Hematopoietic multipotent progenitor cell treated with erythropoietin and hydrocortisone succinate and interleukin-3 and kit ligand, for 15 days (in vitro differentiated cells): ENCODE results near the gene HMGXB3.

Source experiments
- DNase-seq: peaks from one replicate; pipeline ENCODE4 v3.0.0-alpha.2; 2015; ENCODE audit warnings: low spot score

The HMGXB3 gene

GRCh38 chr5:149990518-149991376 lies 9.8 kb upstream of the HMGXB3 start:
- DNase-seq: peak; percentile 88

- no peak for DNase-seq
Observed at GRCh38 chr5:149993471-149993870, 7.1 kb upstream of the HMGXB3 start.

- no peak for DNase-seq
Observed at GRCh38 chr5:149995385-149996204, 4.9 kb upstream of the HMGXB3 start.

DNA sequence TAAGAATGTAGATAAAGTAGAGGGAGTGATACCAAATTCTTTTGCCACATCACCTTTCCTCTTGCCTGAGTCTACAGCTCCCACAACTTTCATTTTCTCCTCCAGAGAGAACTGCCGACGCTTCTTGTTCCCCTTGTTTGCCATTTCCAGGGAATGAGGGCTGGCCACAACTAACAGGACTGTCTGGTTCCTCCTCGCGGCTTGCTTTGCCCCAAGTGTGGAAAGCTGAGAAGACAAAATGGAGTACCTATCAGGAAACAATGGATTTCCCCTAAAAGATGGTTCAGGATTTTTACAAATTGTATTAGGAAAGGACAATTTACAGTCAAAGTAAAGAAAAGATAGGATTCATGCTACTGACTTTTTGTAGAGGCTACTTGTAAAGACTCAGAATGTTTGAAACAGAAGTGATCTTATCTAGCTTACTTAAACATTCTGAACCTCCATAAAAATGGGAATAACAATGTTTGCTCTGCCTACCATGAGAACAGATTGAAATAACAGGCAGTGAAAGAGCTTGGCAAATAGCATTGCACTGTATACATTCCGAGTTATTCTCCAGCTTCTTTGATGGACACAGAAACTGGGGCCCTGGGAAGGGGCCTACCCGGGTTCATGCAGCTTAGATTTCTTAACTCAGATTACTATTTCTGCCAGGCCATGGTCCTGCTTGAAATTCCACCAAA lies 4.2 kb upstream of the HMGXB3 start:
- no peak for DNase-seq

DNA sequence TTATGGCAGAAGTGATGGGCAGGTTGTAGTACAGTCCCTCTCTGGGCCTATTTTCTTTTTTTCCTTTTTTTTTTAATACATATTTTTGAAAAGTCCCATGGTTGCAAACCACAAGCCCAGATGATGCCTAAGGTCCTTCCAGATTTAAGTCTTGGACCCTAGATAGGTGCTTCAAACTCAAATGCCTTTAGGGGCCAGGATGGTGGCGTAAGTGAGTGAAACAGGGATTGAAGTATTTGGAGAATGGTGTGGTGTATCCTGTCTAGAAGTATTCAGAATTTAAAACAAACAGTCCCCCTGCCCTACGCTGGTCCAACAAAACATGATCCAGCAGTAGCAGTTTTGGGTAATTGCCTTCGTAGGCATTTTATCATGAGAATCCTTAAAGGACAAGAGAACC lies 2.3 kb upstream of the HMGXB3 start:
- no peak for DNase-seq

GRCh38 chr5:149999359-149999758 lies 1.2 kb upstream of the HMGXB3 start:
- no peak for DNase-seq

GRCh38 chr5:149999866-150000255 lies 678 bp upstream of the HMGXB3 start:
- DNase-seq: no peak

- DNase-seq: peak; percentile 44
Observed at GRCh38 chr5:150000990-150001659, 586 bp downstream of the HMGXB3 start.

DNA sequence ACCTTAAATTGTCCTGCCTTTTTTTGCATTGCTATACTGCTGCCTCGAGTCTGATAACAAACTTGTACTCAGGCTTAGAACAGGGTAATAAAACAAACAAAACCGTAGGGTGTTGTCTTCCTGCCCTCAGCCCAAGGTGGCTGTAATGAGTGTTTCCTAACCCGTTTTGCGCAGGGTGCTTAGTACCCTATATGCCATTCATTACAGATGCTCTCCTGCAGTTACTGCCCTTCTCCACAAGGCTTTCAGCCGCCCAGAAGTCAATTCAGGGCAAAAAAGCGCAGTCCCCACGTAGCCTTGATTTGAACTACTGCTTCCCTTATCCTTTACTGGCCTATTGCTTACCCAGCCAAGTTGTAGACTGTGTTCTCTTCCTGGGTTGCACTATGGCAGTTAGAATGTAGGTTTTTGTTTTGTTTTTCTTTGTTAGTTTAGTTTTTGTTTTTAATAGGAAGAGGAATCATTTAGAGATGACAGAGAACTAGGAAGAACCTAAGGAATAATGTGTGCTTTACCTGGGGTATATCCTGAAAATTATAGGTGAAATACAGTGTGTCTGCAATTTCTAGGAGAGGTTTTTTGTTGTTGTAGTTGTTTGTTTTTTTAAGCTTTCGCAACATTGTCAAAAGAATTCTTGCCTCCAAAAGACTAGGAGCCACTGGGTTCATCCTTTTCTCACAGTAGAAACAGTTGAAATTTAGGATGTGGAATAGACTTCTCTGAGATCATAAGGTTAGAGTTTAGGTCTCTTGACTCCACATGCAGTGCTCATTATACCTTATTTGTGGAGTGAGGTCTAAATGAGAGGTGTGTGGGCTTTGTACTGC lies 1.3 kb downstream of the HMGXB3 start:
- DNase-seq: peak; percentile 80

- DNase-seq: no peak
Observed at GRCh38 chr5:150006318-150006717, 5.8 kb downstream of the HMGXB3 start.

DNA sequence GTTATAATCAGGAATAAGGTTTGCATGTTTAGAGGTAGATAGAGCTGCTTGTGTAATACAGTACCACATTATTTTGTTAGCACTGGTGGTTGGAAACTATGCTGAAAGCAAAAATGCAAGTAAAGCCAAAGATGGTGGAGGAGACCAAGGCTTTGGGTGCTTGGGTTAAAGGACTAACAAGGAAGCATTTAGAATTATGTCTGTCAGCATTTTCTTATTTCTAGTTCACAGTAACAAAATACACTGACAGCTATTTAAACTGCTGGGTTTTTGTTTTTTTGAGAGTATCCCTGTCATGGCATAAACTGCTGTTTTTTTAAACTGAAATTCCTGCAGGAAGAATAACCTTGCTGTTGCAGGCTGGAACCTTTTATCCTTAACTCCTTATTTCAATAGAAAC lies 6.5 kb downstream of the HMGXB3 start:
- DNase-seq: no peak

GRCh38 chr5:150009671-150010387 lies 9.3 kb downstream of the HMGXB3 start:
- no peak for DNase-seq

DNA sequence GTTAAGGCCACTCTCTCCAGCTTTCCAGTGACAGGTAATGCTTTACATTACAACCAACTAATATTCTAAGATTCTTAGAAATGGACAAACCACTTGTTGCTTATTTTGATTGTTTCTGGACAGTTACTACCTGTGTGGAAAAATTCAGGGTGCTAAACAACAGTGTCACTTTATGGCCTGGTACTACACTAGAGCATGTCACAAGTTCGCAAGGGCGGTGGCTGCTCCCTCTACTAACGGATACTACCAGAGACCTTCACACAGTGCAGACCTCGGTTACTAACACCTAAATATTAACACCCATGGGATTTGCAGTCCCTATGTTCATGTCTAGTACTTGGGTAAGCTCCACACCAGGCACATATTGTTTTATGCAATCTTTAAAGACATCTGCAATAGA lies 13.4 kb downstream of the HMGXB3 start:
- DNase-seq: no peak

GRCh38 chr5:150014456-150014855 lies 13.9 kb downstream of the HMGXB3 start:
- DNase-seq: no peak

DNA sequence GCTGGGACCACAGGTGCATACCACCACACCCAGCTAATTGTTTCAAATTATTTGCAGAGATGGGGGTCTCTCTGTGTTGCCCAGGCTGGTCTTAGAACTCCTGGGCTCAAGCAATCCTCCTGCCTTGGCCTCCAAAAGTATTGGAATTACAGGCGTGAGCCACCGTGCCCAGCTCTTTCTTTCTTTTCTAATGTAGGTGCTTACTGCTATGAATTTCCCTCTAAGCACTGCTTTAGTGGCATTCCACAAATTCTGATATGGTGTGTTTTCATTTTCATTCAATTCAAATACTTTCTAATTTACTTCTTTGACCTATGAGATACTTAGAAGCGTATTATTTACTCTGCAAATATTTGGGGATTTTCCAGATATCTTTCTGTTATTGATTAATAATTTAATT lies 14.9 kb downstream of the HMGXB3 start:
- no peak for DNase-seq

DNA sequence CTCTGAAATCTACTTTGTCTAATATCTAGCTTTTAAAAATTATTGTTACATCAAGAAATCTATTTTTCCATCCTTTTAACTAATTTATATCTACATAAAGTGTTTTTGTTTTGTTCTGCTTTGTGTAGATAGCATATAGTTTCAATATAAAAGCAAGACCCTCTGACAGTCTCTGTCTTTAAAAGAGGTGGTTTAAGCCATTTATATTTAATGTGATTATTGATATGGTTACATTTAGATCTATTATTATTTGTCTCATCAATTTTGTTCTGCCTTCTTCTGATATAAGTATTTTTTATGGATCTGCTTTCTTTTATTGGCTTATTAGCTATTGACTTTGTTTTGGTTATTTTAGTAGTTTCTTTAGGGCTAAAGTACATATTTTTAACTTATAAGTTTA lies 16.0 kb downstream of the HMGXB3 start:
- no peak for DNase-seq

GRCh38 chr5:150017226-150018005 lies 16.9 kb downstream of the HMGXB3 start:
- peak; percentile 70 for DNase-seq

DNA sequence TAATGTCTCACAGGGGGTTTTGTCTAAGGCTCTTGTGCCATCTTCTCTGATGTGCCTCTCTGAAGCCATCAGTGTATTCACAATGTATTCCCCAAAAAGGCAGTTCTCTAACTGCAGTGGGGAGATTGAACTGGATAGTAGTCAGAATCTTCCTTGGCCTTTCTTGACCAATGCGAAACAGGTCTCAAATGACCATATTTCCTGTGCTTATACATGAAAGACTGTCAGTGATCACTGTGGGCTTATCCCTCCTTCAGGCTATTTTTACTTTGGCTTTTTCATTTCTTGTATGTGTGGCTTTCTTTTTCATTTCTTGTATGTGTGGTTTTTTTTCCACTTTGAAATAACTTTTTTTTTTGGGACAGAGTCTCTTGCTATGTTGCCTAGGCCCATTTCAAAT lies 19.7 kb downstream of the HMGXB3 start:
- no peak for DNase-seq

DNA sequence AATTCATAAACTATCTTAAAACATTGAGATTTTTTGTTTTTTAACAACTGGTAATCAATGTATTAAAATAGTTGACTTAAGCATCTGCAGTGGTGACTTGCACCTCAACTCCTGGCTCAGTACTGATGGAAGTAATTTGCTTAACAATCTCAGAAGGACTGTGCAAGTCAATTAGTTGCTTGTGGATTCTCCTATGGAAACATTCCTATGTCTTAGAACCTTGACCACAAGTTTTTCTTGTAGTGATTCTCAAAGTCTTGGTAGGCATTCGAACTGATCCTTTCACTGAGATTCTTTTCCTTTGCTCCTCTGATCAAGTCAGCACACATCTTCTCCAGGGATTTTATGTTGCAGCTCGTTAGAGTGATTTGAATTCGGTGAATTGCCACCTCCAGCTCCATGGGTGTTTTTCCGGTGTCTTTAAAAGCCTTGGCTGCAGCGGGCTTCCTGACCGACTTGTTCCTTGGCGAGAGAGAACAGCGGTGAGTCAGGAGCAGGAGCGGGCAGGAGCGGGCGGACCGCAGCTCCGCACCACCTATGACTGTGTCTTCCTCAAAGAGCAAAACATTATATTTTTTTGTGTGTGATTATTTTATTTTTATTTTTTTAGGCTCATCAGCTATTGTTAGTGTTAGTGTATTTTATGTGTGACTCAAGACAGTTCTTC lies 21.1 kb downstream of the HMGXB3 start:
- DNase-seq: no peak
